SH-SY5Y (cell line): ENCODE data around the gene RAC3.

ENCODE experiments used
- GATA2 ChIP-seq: IDR thresholded peaks from 2 replicates; pipeline ENCODE4 v1.6.1; 2011; ENCODE audit warnings: mild to moderate bottlenecking, low read depth, low read length
- GATA3 ChIP-seq: IDR thresholded peaks from 2 replicates; pipeline ENCODE4 v1.6.1; 2011; ENCODE audit warnings: low read depth, mild to moderate bottlenecking, low read length, moderate library complexity

DNA sequence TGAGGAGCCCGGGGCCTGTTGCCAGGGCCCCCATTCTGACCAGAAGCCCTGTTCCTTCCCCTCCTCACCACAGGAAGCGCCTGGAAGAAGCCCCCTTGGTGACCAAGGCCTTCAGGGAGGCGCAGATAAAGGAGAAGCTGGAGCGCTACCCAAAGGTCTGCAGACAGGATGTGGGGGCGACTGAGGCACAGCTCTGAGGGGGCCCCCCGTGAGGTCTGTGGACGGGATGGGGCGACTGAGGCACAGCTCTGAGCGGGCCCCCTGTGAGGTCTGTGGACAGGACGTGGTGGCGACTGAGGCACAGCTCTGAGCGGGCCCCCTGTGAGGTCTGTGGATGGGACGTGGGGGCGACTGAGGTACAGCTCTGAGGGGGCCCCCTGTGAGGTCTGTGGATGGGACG, 22.1 kb upstream of the RAC3 start:
- TF ChIP-seq GATA2 (no peak), GATA3 (no peak)
